ENCODE results near the gene AADACL3. TPM values are rescaled to one million over a fixed set of nuclear protein-coding genes. Genes with fewer than 3 reads are reported as not detected.
"Not testable (repeated sequence)": the region's sequence is repeated elsewhere in the genome, so short reads cannot be mapped to it uniquely, and the experiment has no call there.

Gene AADACL3
- polyA plus RNA-seq, 4 donors, result not detected

DNA sequence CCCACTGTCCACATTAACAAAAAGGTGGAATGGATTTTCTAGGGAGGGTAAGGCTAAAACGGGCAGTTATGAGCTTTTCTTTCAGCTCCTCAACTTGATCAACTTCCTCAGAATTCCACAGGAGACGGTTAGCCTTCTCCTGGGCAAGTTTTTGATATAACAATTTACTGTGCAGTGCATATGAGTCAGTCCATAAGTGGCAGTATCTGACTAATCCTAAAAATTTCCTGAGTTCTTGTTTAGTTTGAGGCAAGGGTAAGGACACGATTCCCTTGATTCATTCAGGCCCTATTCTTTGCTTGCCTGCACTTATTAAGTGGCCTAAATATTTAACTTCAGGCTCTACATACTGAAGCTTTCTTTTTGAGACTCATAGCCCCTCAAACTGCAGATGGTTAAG is 6.2 kb upstream of the AADACL3 start:
- DNase-seq, result no peak
- Histone ChIP-seq H3K4me3 (ENCODE audit: low read depth in 1 of 3, low read length in 3 of 3) (no peak overlapping the region), H3K4me1 (ENCODE audit: control insufficient read depth in 3 of 3, insufficient read depth in 2 of 3, low read depth in 1 of 3, low read length in 2 of 3) (peaks cover 0 to 10% (median 0%) of the 10 kb centered on the region in 3 donors), H3K27ac (ENCODE audit: low read depth in 1 of 3, low read length in 2 of 3) (no peak overlapping the region), H3K9me3 (ENCODE audit: control insufficient read depth in 2 of 2, insufficient read depth in 1 of 2, low read depth in 1 of 2, low read length in 1 of 2) (peaks cover 0 to under 1% of the 10 kb centered on the region in 2 donors), H3K27me3 (ENCODE audit: control insufficient read depth in 3 of 3, insufficient read depth in 3 of 3, low read length in 3 of 3) (no peaks in the 10 kb centered on the region), H3K36me3 (ENCODE audit: control insufficient read depth in 3 of 3, insufficient read depth in 2 of 3, low read depth in 1 of 3, low read length in 3 of 3) (no peaks in the 10 kb centered on the region)
- FAIRE-seq, result no peak
- WGBS, 3 donors, result 72 to 86% (median 86%) methylated on average over 3 of the region's 3 CpGs

DNA sequence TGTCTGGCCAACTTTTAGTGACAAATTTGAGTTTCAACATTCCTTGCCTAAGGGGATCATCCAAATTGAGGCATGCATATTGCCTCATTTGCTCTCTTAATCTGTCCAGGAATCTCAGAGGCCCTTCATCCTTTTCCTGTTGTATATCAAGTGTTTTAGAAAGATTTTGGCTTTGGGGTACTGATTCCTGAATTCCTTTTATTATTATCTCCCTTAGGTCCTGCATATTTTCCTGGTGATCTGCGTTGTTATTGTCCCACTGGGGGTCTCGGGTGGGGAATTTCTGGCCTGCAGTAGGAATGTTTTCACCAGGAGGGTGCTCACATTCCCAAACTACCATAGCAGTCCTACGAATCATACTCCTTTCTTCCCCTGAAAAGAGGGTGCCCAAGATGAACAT is 4.4 kb upstream of the AADACL3 start:
- WGBS, 3 donors, result 65 to 84% (median 69%) methylated on average over 3 of the region's 3 CpGs
- FAIRE-seq, result no peak
- peaks cover 0 to 10% (median 0%) of the 10 kb centered on the region in 3 donors for H3K4me1 ChIP-seq (ENCODE audit: control insufficient read depth in 3 of 3, insufficient read depth in 2 of 3, low read depth in 1 of 3, low read length in 2 of 3)

DNA sequence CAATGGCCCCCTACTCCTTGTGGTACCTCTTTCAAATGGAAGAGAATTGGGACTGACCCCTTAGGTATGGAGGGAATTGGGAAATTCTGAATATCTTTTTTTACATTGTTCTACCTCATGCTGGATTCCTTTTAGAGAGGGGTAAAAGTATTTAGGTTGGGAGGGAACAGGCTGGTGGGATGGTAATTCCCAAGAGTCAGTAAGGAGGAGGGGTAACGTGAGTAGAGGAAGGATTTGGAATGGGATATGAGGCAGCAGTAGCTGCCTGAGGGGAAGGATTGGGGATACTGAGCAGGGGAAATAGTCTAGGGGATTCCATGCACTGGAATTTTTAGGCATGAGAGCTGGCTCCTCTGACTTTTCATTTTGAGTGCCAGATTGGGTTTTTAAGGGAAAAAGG is 3.8 kb upstream of the AADACL3 start:
- no peak overlapping the region for H3K4me3 ChIP-seq (ENCODE audit: low read depth in 1 of 3, low read length in 3 of 3)
- DNase-seq (no peak), FAIRE-seq (no peak)
- no peaks in the 10 kb centered on the region for H3K27me3 ChIP-seq (ENCODE audit: control insufficient read depth in 3 of 3, insufficient read depth in 3 of 3, low read length in 3 of 3)
- no peaks in the 10 kb centered on the region for H3K36me3 ChIP-seq (ENCODE audit: control insufficient read depth in 3 of 3, insufficient read depth in 2 of 3, low read depth in 1 of 3, low read length in 3 of 3)
- WGBS, 3 donors, result 65 to 87% (median 77%) methylated on average over 1 of the region's 1 CpG
- H3K9me3 ChIP-seq (ENCODE audit: control insufficient read depth in 2 of 2, insufficient read depth in 1 of 2, low read depth in 1 of 2, low read length in 1 of 2), result no peaks in the 10 kb centered on the region
- H3K4me1 ChIP-seq (ENCODE audit: control insufficient read depth in 3 of 3, insufficient read depth in 2 of 3, low read depth in 1 of 3, low read length in 2 of 3), result peaks cover 0 to 10% (median 0%) of the 10 kb centered on the region in 3 donors
- H3K27ac ChIP-seq (ENCODE audit: low read depth in 1 of 3, low read length in 2 of 3), result no peak overlapping the region

More for the DNA sequence above, 4.4 kb upstream of the AADACL3 start:
- Histone ChIP-seq H3K4me3 (ENCODE audit: low read depth in 1 of 3, low read length in 3 of 3) (no peak overlapping the region), H3K9me3 (ENCODE audit: control insufficient read depth in 2 of 2, insufficient read depth in 1 of 2, low read depth in 1 of 2, low read length in 1 of 2) (no peaks in the 10 kb centered on the region), H3K27ac (ENCODE audit: low read depth in 1 of 3, low read length in 2 of 3) (no peak overlapping the region), H3K36me3 (ENCODE audit: control insufficient read depth in 3 of 3, insufficient read depth in 2 of 3, low read depth in 1 of 3, low read length in 3 of 3) (no peaks in the 10 kb centered on the region), H3K27me3 (ENCODE audit: control insufficient read depth in 3 of 3, insufficient read depth in 3 of 3, low read length in 3 of 3) (no peaks in the 10 kb centered on the region)
- DNase-seq, result no peak

DNA sequence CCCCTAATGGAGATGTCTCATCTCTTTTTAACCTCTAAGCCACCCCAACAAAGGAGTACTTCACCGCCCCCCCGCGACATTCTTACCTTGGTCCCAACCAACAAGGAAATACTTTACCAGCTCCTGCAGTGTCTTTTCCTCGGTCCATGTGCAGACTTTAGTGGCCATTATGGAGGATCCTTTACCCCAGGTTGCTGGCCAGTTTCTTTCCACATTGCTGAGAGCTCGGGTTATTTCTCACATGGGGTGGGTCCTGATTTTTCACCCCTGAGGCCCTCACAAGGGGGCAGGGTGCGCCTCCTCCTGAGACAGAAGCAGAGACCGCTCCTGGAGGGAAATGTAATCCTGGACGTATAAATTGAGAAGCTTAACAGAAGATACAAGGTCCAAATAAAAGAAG is 3.0 kb upstream of the AADACL3 start:
- peaks cover 0 to 3% (median 0%) of the 10 kb centered on the region in 3 donors for H3K27me3 ChIP-seq (ENCODE audit: control insufficient read depth in 3 of 3, insufficient read depth in 3 of 3, low read length in 3 of 3)
- no peak overlapping the region for H3K27ac ChIP-seq (ENCODE audit: low read depth in 1 of 3, low read length in 2 of 3)
- H3K4me1 ChIP-seq (ENCODE audit: control insufficient read depth in 3 of 3, insufficient read depth in 2 of 3, low read depth in 1 of 3, low read length in 2 of 3), result peaks cover 0 to 9% (median 0%) of the 10 kb centered on the region in 3 donors
- WGBS, 3 donors, result 83 to 87% (median 86%) methylated on average over 8 of the region's 8 CpGs
- H3K4me3 ChIP-seq (ENCODE audit: low read depth in 1 of 3, low read length in 3 of 3), result no peak overlapping the region
- FAIRE-seq (no peak), DNase-seq (no peak)
- no peaks in the 10 kb centered on the region for H3K9me3 ChIP-seq (ENCODE audit: control insufficient read depth in 2 of 2, insufficient read depth in 1 of 2, low read depth in 1 of 2, low read length in 1 of 2)
- H3K36me3 ChIP-seq (ENCODE audit: control insufficient read depth in 3 of 3, insufficient read depth in 2 of 3, low read depth in 1 of 3, low read length in 3 of 3), result no peaks in the 10 kb centered on the region

DNA sequence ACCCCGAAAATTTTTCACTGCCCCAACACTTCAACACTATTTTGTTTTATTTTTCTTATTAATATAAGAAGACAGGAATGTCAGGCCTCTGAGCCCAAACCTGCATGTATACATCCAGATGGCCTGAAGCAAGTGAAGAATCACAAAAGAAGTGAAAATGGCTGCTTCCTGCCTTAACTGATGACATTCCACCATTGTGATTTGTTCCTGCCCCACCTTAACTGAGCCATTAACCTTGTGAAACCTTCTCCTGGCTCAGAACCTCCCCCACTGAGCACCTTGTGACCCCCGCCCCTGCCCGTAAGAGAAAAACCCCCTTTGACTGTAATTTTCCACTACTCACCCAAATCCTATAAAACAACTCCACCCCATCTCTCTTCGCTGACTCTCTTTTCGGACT is 2.3 kb upstream of the AADACL3 start:
- H3K27ac ChIP-seq (ENCODE audit: low read depth in 1 of 3, low read length in 2 of 3); H3K4me1 ChIP-seq (ENCODE audit: control insufficient read depth in 3 of 3, insufficient read depth in 2 of 3, low read depth in 1 of 3, low read length in 2 of 3); DNase-seq; H3K36me3 ChIP-seq (ENCODE audit: control insufficient read depth in 3 of 3, insufficient read depth in 2 of 3, low read depth in 1 of 3, low read length in 3 of 3); H3K27me3 ChIP-seq (ENCODE audit: control insufficient read depth in 3 of 3, insufficient read depth in 3 of 3, low read length in 3 of 3); FAIRE-seq; H3K9me3 ChIP-seq (ENCODE audit: control insufficient read depth in 2 of 2, insufficient read depth in 1 of 2, low read depth in 1 of 2, low read length in 1 of 2); H3K4me3 ChIP-seq (ENCODE audit: low read depth in 1 of 3, low read length in 3 of 3): not testable (repeated sequence)
- 83 to 89% (median 83%) methylated on average over 5 of the region's 5 CpGs for WGBS, 3 donors

DNA sequence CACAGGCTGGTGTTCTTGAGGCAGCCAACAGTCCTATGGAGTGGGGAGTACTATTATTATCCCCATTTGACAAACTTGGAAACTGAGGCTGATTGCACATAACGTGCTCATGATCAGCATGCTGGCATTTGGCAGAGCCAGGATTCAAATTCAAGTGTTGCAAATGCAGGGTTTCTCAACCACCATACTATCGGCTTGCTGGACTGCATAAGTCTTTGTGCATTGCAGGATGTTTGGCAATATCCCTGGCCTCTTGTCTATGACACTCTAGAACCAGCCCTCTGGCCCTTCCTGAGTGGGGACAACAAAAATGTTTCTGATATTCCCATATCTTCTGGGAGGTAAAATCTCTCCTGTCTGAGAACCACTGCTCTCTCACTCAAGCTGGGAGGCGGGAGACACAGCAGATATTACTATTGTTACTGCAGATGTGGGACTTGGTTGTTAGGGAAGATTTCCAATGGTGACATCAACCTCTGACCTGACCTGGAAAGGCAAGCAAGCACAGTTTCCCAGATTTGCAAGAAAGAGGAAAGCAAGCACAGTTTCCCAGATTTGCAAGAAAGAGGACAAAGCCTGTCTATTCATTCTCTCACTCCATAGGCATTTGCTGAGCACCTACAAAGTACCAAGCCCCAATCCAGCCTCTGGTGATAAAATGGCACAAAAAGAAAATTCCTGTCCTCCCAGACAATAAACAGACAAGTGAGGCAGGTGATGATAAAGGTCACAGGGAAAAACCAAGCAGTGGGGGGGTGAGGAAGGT is 1.0 kb upstream of the AADACL3 start:
- Histone ChIP-seq H3K9me3 (ENCODE audit: control insufficient read depth in 2 of 2, insufficient read depth in 1 of 2, low read depth in 1 of 2, low read length in 1 of 2) (no peaks in the 10 kb centered on the region), H3K4me1 (ENCODE audit: control insufficient read depth in 3 of 3, insufficient read depth in 2 of 3, low read depth in 1 of 3, low read length in 2 of 3) (no peaks in the 10 kb centered on the region), H3K27ac (ENCODE audit: low read depth in 1 of 3, low read length in 2 of 3) (no peak overlapping the region), H3K27me3 (ENCODE audit: control insufficient read depth in 3 of 3, insufficient read depth in 3 of 3, low read length in 3 of 3) (peaks cover 0 to 3% (median 0%) of the 10 kb centered on the region in 3 donors), H3K36me3 (ENCODE audit: control insufficient read depth in 3 of 3, insufficient read depth in 2 of 3, low read depth in 1 of 3, low read length in 3 of 3) (no peaks in the 10 kb centered on the region), H3K4me3 (ENCODE audit: low read depth in 1 of 3, low read length in 3 of 3) (no peak overlapping the region)
- FAIRE-seq (no peak), DNase-seq (no peak)
- WGBS, 3 donors, result 75 to 81% (median 78%) methylated on average over 3 of the region's 3 CpGs

DNA sequence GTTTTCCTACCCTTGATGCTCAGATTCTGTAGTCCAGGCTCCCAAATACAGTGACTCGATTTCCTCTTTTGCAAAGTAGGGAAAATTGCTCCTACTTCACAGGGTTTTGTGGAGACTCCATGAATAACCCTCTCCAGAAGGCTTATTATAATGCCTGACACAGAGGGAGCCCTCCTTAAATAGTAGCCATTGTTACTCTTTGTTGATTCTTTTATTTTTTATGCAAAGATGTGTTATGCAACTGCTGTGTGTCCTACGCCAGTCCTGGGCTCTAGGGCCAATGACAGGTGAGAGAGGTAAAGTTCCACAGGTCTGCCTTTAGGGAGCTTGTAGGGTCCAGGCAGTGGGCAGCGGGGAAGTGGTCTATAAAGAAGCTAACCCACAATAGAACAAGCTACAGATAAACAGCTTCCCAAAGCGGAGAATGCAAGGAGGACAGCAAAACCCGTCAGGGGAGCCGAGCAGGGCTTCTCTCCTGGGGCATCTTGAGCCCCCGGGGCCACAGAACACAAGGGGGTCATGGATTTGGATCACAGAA is 1.5 kb downstream of the AADACL3 start:
- DNase-seq, result no peak
- no peak for FAIRE-seq
- 73 to 84% (median 80%) methylated on average over 7 of the region's 7 CpGs for WGBS, 3 donors
- no peak overlapping the region for H3K27ac ChIP-seq (ENCODE audit: low read depth in 1 of 3, low read length in 2 of 3)
- H3K4me1 ChIP-seq (ENCODE audit: control insufficient read depth in 3 of 3, insufficient read depth in 2 of 3, low read depth in 1 of 3, low read length in 2 of 3), result no peaks in the 10 kb centered on the region
- H3K36me3 ChIP-seq (ENCODE audit: control insufficient read depth in 3 of 3, insufficient read depth in 2 of 3, low read depth in 1 of 3, low read length in 3 of 3), result no peaks in the 10 kb centered on the region
- H3K27me3 ChIP-seq (ENCODE audit: control insufficient read depth in 3 of 3, insufficient read depth in 3 of 3, low read length in 3 of 3), result peaks cover 0 to 8% (median 0%) of the 10 kb centered on the region in 3 donors
- H3K9me3 ChIP-seq (ENCODE audit: control insufficient read depth in 2 of 2, insufficient read depth in 1 of 2, low read depth in 1 of 2, low read length in 1 of 2), result no peaks in the 10 kb centered on the region
- H3K4me3 ChIP-seq (ENCODE audit: low read depth in 1 of 3, low read length in 3 of 3), result no peak overlapping the region

DNA sequence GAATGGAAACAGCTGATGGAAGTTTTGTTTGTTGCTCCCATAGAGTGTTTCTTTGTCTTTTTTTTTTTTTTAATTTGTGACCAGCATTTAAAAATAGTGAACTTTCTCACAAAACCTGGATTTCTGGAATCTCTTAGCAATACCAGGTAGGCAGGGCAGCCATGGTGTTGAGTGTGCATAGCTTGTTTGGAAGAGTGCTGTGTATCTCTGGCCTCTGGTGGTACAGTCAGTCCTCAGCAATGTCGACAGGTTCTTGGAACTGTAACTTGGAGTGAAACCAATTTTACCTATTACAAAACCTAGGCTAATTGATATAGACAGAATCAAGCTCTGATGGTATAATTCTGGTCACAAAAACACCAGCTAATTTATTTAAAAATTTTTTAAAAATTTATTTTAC is 6.7 kb downstream of the AADACL3 start:
- FAIRE-seq (no peak), DNase-seq (no peak)
- Histone ChIP-seq H3K4me1 (ENCODE audit: control insufficient read depth in 3 of 3, insufficient read depth in 2 of 3, low read depth in 1 of 3, low read length in 2 of 3) (no peaks in the 10 kb centered on the region), H3K36me3 (ENCODE audit: control insufficient read depth in 3 of 3, insufficient read depth in 2 of 3, low read depth in 1 of 3, low read length in 3 of 3) (no peaks in the 10 kb centered on the region), H3K9me3 (ENCODE audit: control insufficient read depth in 2 of 2, insufficient read depth in 1 of 2, low read depth in 1 of 2, low read length in 1 of 2) (peaks cover 0 to 2% of the 10 kb centered on the region in 2 donors), H3K27ac (ENCODE audit: low read depth in 1 of 3, low read length in 2 of 3) (no peak overlapping the region), H3K27me3 (ENCODE audit: control insufficient read depth in 3 of 3, insufficient read depth in 3 of 3, low read length in 3 of 3) (peaks cover 0 to 8% (median 2%) of the 10 kb centered on the region in 3 donors), H3K4me3 (ENCODE audit: low read depth in 1 of 3, low read length in 3 of 3) (no peak overlapping the region)
- 73 to 93% (median 77%) methylated on average over 1 of the region's 1 CpG for WGBS, 3 donors
